BLaER1 (cell line): Measurements from ENCODE around the gene SCP2D1.

Experiments
- H3K27ac ChIP-seq: shearing (Covaris generic); formaldehyde crosslinking; 2 replicates; pipeline ENCODE4 v1.8.1; 2022
- H3K27me3 ChIP-seq: shearing (Covaris generic); formaldehyde crosslinking; 2 replicates; pipeline ENCODE4 v1.8.1; 2022
- H3K36me3 ChIP-seq: shearing (Covaris generic); formaldehyde crosslinking; 2 replicates; pipeline ENCODE4 v1.8.1; 2022
- H3K4me1 ChIP-seq: shearing (Covaris generic); formaldehyde crosslinking; 2 replicates; pipeline ENCODE4 v1.8.1; 2022
- H3K4me2 ChIP-seq: shearing (Covaris generic); formaldehyde crosslinking; 2 replicates; pipeline ENCODE4 v1.8.1; 2022
- H3K4me3 ChIP-seq: shearing (Covaris generic); formaldehyde crosslinking; 2 replicates; pipeline ENCODE4 v1.8.1; 2022
- H3K9ac ChIP-seq: shearing (Covaris generic); formaldehyde crosslinking; 2 replicates; pipeline ENCODE4 v1.8.1; 2022
- H3K9me3 ChIP-seq: shearing (Covaris generic); formaldehyde crosslinking; 2 replicates; pipeline ENCODE4 v1.8.1; 2022
- H4K20me1 ChIP-seq: shearing (Covaris generic); formaldehyde crosslinking; 2 replicates; pipeline ENCODE4 v1.8.1; 2022
- Cebpa-rat ChIP-seq: shearing (Covaris generic); IDR thresholded peaks from 2 replicates; pipeline ENCODE4 v1.8.1; 2022

The SCP2D1 gene

GRCh38 chr20:18811186-18811585, 2.4 kb upstream of the SCP2D1 start:
- peaks cover 5% of the 10 kb centered on the region; the same call in 1 of the 2 replicates for H3K9me3 ChIP-seq
- H4K20me1 ChIP-seq, result no peaks in the 10 kb centered on the region
- H3K4me2 ChIP-seq, result no peak overlapping the region
- no peak for TF ChIP-seq Cebpa-rat
- no peak overlapping the region for H3K9ac ChIP-seq
- H3K36me3 ChIP-seq, result no peaks in the 10 kb centered on the region
- no peak overlapping the region for H3K27ac ChIP-seq
- H3K27me3 ChIP-seq, result no peaks in the 10 kb centered on the region
- H3K4me1 ChIP-seq, result peaks cover 12% of the 10 kb centered on the region
- H3K4me3 ChIP-seq, result no peak overlapping the region

- Histone ChIP-seq H3K27ac (no peak overlapping the region), H3K9ac (no peak overlapping the region), H3K4me3 (no peak overlapping the region), H4K20me1 (no peaks in the 10 kb centered on the region), H3K4me2 (no peak overlapping the region), H3K36me3 (no peaks in the 10 kb centered on the region), H3K27me3 (no peaks in the 10 kb centered on the region), H3K4me1 (peaks cover 12% of the 10 kb centered on the region), H3K9me3 (no peaks in the 10 kb centered on the region)
- no peak for TF ChIP-seq Cebpa-rat
These were observed 1.7 kb upstream of the SCP2D1 start for GRCh38 chr20:18811904-18812303.

- Histone ChIP-seq H4K20me1 (no peaks in the 10 kb centered on the region), H3K4me3 (no peak overlapping the region), H3K4me2 (no peak overlapping the region), H3K9me3 (no peaks in the 10 kb centered on the region), H3K27ac (no peak overlapping the region), H3K9ac (no peak overlapping the region), H3K4me1 (no peaks in the 10 kb centered on the region), H3K27me3 (no peaks in the 10 kb centered on the region), H3K36me3 (no peaks in the 10 kb centered on the region)
- TF ChIP-seq Cebpa-rat, result no peak
These were observed 1.8 kb downstream of the SCP2D1 start for GRCh38 chr20:18815194-18815942.

DNA sequence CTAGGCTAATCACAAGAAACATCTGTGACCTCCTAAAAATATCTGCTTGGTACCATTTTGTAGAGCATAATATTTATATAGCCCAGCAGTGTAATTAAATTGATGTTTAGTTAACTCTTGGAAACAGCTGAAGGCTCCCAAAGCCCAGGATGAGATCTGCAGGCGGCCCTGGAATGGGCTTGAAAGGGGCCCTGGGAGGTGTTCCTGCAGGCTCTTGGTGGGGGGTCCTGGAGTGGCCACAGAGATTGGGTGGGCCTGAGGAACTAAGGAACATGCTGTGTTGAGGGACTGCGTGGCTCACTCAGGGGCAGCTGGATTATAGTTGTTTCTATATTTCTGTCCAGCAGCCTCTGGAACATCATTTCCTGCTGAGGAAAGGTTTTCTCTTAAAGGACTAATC, 9.2 kb downstream of the SCP2D1 start:
- Histone ChIP-seq H3K9me3 (0 out of 2 replicates have a peak, but pooled peaks cover 8% of the 10 kb centered on the region), H3K4me3 (no peak overlapping the region), H3K36me3 (no peaks in the 10 kb centered on the region), H4K20me1 (no peaks in the 10 kb centered on the region), H3K27ac (no peak overlapping the region), H3K27me3 (no peaks in the 10 kb centered on the region), H3K9ac (no peak overlapping the region), H3K4me1 (no peaks in the 10 kb centered on the region), H3K4me2 (no peak overlapping the region)
- TF ChIP-seq Cebpa-rat, result no peak

- no peaks in the 10 kb centered on the region for H3K36me3 ChIP-seq
- H3K27me3 ChIP-seq, result no peaks in the 10 kb centered on the region
- H3K9ac ChIP-seq, result no peak overlapping the region
- H3K27ac ChIP-seq, result no peak overlapping the region
- no peaks in the 10 kb centered on the region for H4K20me1 ChIP-seq
- peaks cover 8% of the 10 kb centered on the region; the same call in 1 of the 2 replicates for H3K4me1 ChIP-seq
- no peak overlapping the region for H3K4me3 ChIP-seq
- H3K9me3 ChIP-seq, result no peaks in the 10 kb centered on the region
- no peak for TF ChIP-seq Cebpa-rat
- H3K4me2 ChIP-seq, result no peak overlapping the region
These were observed 18.4 kb downstream of the SCP2D1 start for GRCh38 chr20:18831830-18832499.

GRCh38 chr20:18832546-18833200, 19.1 kb downstream of the SCP2D1 start:
- Histone ChIP-seq H3K27me3 (no peaks in the 10 kb centered on the region), H3K4me1 (peaks cover 8% of the 10 kb centered on the region; the same call in 1 of the 2 replicates), H3K9ac (no peak overlapping the region; the same call in 1 of the 2 replicates), H3K27ac (no peak overlapping the region), H3K4me2 (no peak overlapping the region), H4K20me1 (no peaks in the 10 kb centered on the region), H3K4me3 (no peak overlapping the region), H3K9me3 (no peaks in the 10 kb centered on the region), H3K36me3 (no peaks in the 10 kb centered on the region)
- TF ChIP-seq Cebpa-rat, result no peak

GRCh38 chr20:18835466-18836256, 22.1 kb downstream of the SCP2D1 start:
- Histone ChIP-seq H3K36me3 (no peaks in the 10 kb centered on the region), H3K27ac (no peak overlapping the region), H3K4me3 (no peak overlapping the region), H3K9me3 (peaks cover 7% of the 10 kb centered on the region; the same call in 1 of the 2 replicates), H3K27me3 (no peaks in the 10 kb centered on the region), H3K9ac (no peak overlapping the region), H3K4me1 (no peaks in the 10 kb centered on the region), H4K20me1 (no peaks in the 10 kb centered on the region), H3K4me2 (no peak overlapping the region)
- no peak for TF ChIP-seq Cebpa-rat

DNA sequence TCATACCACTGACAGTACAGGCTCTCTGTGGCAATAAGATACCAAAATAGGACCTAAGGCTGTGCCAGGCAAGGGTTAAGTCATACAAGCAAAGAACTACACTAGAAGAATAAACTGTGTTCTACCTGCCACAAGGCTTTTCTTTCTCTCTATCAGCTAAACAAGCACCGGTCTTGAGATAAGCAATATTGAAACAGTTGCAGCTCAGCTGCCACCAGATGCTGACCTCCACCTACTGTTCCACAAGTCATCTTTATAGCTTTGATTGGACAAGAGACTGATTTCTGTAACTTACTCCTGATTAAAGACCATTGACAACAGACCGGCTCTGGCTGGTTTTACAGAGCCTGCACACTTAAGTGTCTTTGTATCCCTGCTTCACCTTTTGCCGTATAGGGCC, 24.1 kb downstream of the SCP2D1 start:
- no peak overlapping the region for H3K4me2 ChIP-seq
- H4K20me1 ChIP-seq, result no peaks in the 10 kb centered on the region
- no peaks in the 10 kb centered on the region for H3K27me3 ChIP-seq
- no peak for TF ChIP-seq Cebpa-rat
- no peaks in the 10 kb centered on the region for H3K4me1 ChIP-seq
- no peaks in the 10 kb centered on the region for H3K36me3 ChIP-seq
- H3K4me3 ChIP-seq, result no peak overlapping the region
- H3K9ac ChIP-seq, result no peak overlapping the region
- H3K9me3 ChIP-seq, result peaks cover 7% of the 10 kb centered on the region; the same call in 1 of the 2 replicates
- no peak overlapping the region for H3K27ac ChIP-seq

GRCh38 chr20:18839507-18840247, 26.1 kb downstream of the SCP2D1 start:
- Histone ChIP-seq H3K27me3 (no peaks in the 10 kb centered on the region), H3K4me2 (no peak overlapping the region), H3K9ac (no peak overlapping the region), H3K36me3 (no peaks in the 10 kb centered on the region), H4K20me1 (no peaks in the 10 kb centered on the region), H3K9me3 (peaks cover 7% of the 10 kb centered on the region; the same call in 1 of the 2 replicates), H3K27ac (no peak overlapping the region), H3K4me3 (no peak overlapping the region), H3K4me1 (no peaks in the 10 kb centered on the region)
- TF ChIP-seq Cebpa-rat, result no peak
